NT2/D1 (cell line): ENCODE data around the gene UMODL1.
A peak's percentile ranks its signal among the peaks of the same experiment; 100 is the strongest.

Experiments used
- DNase-seq: peaks from one replicate; pipeline ENCODE4 v3.0.0-alpha.2; 2011; ENCODE audit warnings: low read depth, low spot score
- H3K27me3 ChIP-seq: 2 replicates; pipeline ENCODE4 v1.6.0; 2011; ENCODE audit warnings: mild to moderate bottlenecking; ENCODE audit not compliant: insufficient read length, insufficient read depth
- H3K36me3 ChIP-seq: 2 replicates; pipeline ENCODE4 v1.6.1; 2011; ENCODE audit warnings: mild to moderate bottlenecking, low read length, mixed read lengths; ENCODE audit not compliant: insufficient read depth, insufficient read length
- H3K4me1 ChIP-seq: 2 replicates; pipeline ENCODE4 v1.5.1; 2011; ENCODE audit not compliant: insufficient read depth, insufficient read length
- H3K4me3 ChIP-seq: 2 replicates; pipeline ENCODE4 v1.5.1; 2011; ENCODE audit warnings: low read depth; ENCODE audit not compliant: insufficient read length
- H3K9ac ChIP-seq: 2 replicates; pipeline ENCODE4 v1.6.0; 2011; ENCODE audit warnings: low read depth; ENCODE audit not compliant: insufficient read length
- H3K9me3 ChIP-seq: 2 replicates; pipeline ENCODE4 v1.5.1; 2011; ENCODE audit warnings: mild to moderate bottlenecking, low read length; ENCODE audit not compliant: insufficient read depth
- SUZ12 ChIP-seq: IDR thresholded peaks from 2 replicates; pipeline ENCODE4 v1.6.1; 2011; ENCODE audit not compliant: insufficient read length, insufficient read depth; ENCODE audit errors: extremely low read depth
- YY1 ChIP-seq: IDR thresholded peaks from 2 replicates; pipeline ENCODE4 v1.6.1; 2011; ENCODE audit not compliant: insufficient read length, insufficient read depth
- ZNF274 ChIP-seq: IDR thresholded peaks from 2 replicates; pipeline ENCODE4 v1.6.1; 2011; ENCODE audit warnings: mild to moderate bottlenecking, low read depth, low read length

The UMODL1 gene

DNA sequence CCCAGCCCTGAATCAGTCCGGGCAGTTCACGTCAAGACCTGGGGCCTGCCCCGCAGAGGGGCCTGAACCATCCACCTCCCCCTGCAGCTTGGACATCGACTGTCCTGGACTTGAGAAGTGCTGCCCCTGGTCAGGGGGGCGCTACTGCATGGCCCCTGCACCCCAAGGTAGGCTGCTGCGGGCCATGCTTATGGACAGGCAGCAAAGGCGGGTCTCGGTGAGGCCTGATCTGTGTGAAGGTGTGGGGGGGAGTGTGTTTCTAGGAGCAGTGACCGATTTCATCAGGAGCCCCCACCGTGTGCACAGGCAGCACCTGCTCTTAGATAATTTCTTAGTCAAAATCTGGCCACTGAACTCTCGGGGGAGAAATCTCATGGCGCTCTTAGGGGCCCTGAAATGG lies 13.0 kb downstream of the UMODL1 start:
- H3K9me3 ChIP-seq, result no peaks in the 10 kb centered on the region
- TF ChIP-seq YY1 (no peak), SUZ12 (no peak), ZNF274 (no peak)
- H3K4me1 ChIP-seq, result peaks cover 9% of the 10 kb centered on the region
- H3K4me3 ChIP-seq, result no peak overlapping the region
- DNase-seq, result no peak
- H3K9ac ChIP-seq, result no peak overlapping the region
- no peaks in the 10 kb centered on the region for H3K36me3 ChIP-seq
- no peaks in the 10 kb centered on the region for H3K27me3 ChIP-seq

GRCh38 chr21:42085246-42086077 lies 14.3 kb downstream of the UMODL1 start:
- Histone ChIP-seq H3K9me3 (no peaks in the 10 kb centered on the region), H3K4me3 (no peak overlapping the region), H3K36me3 (no peaks in the 10 kb centered on the region), H3K9ac (peak overlapping the region; percentile 4), H3K4me1 (peaks cover 7% of the 10 kb centered on the region), H3K27me3 (no peaks in the 10 kb centered on the region)
- no peak for DNase-seq
- TF ChIP-seq YY1, result no peak
- no peak for TF ChIP-seq SUZ12
- TF ChIP-seq ZNF274, result no peak

- Histone ChIP-seq H3K9ac (no peak overlapping the region), H3K36me3 (no peaks in the 10 kb centered on the region), H3K27me3 (no peaks in the 10 kb centered on the region), H3K9me3 (no peaks in the 10 kb centered on the region), H3K4me1 (peaks cover 7% of the 10 kb centered on the region), H3K4me3 (no peak overlapping the region)
- TF ChIP-seq YY1 (no peak), ZNF274 (no peak), SUZ12 (no peak)
- no peak for DNase-seq
Observed at GRCh38 chr21:42086969-42087368, 15.9 kb downstream of the UMODL1 start.

- Histone ChIP-seq H3K9ac (no peak overlapping the region), H3K9me3 (no peaks in the 10 kb centered on the region), H3K36me3 (no peaks in the 10 kb centered on the region), H3K4me3 (no peak overlapping the region), H3K4me1 (peaks cover 4% of the 10 kb centered on the region), H3K27me3 (no peaks in the 10 kb centered on the region)
- DNase-seq, result no peak
- TF ChIP-seq ZNF274 (no peak), SUZ12 (no peak), YY1 (no peak)
Observed at GRCh38 chr21:42088148-42088547, 17.0 kb downstream of the UMODL1 start.

DNA sequence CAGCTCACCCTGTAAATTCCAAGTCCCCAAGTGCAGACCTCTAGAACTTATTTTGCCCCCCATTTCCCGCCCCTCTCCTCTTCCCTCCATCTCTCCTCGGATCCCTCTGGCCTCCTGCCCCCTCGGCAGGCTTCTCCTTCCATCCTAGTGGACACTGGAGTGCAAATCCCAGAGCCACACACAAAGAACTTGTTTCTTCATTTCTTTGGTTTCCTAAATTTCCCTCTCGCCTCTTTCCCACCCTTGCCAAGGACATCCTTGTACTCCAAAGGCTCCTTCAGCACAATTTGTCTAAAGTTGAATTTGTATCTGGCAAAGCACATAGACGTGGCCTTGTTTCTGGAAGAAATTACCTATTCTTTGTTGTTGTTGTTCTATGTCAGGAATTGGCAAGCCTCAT lies 17.5 kb downstream of the UMODL1 start:
- Histone ChIP-seq H3K4me3 (no peak overlapping the region), H3K9me3 (no peaks in the 10 kb centered on the region), H3K4me1 (peaks cover 3% of the 10 kb centered on the region), H3K27me3 (no peaks in the 10 kb centered on the region), H3K36me3 (no peaks in the 10 kb centered on the region), H3K9ac (no peak overlapping the region)
- no peak for TF ChIP-seq SUZ12
- DNase-seq, result no peak

DNA sequence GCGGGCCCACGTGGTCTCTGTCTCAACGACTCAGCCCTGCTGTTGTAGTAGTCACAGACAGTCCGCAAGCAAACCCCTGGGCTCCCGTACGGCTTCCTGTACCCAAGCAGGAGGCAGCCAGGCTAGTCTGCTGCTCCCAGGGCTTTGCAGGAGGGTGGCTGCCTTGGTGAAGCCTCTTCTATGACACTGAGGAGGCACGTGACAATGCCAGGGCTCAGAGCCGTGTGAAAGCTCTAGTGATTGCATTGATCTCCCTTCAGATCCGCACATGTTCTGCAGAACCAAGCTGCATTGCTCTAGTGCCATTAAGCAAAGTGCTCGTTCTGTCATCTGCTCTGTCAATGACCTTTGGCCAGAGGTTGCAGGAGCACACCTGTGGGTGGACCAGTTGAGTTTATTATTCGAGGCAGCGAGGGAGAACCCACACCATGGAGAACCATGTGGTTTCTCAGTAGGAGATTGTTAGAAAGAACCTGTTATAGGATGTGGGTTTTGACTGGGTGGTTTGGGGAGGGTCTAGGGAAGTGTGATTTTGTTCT lies 18.0 kb downstream of the UMODL1 start:
- H3K9me3 ChIP-seq, result peaks cover 1% of the 10 kb centered on the region; the same call in 1 of the 2 replicates
- H3K4me3 ChIP-seq, result no peak overlapping the region
- peaks cover 3% of the 10 kb centered on the region for H3K4me1 ChIP-seq
- TF ChIP-seq ZNF274, result no peak
- no peaks in the 10 kb centered on the region for H3K27me3 ChIP-seq
- DNase-seq, result no peak
- no peaks in the 10 kb centered on the region for H3K36me3 ChIP-seq
- no peak overlapping the region for H3K9ac ChIP-seq

GRCh38 chr21:42089665-42090310 lies 18.7 kb downstream of the UMODL1 start:
- no peak for DNase-seq
- peaks cover 7% of the 10 kb centered on the region for H3K9me3 ChIP-seq
- peaks cover 3% of the 10 kb centered on the region for H3K4me1 ChIP-seq
- H3K27me3 ChIP-seq, result no peaks in the 10 kb centered on the region
- TF ChIP-seq YY1 (no peak), ZNF274 (no peak), SUZ12 (no peak)
- no peak overlapping the region for H3K9ac ChIP-seq
- no peak overlapping the region for H3K4me3 ChIP-seq
- H3K36me3 ChIP-seq, result no peaks in the 10 kb centered on the region
